SK-N-SH treated with all-trans-retinoic acid at 6 μM for 48 hours (cell line): ENCODE results near the gene YARS2.

Source experiments
- ARNTL ChIP-seq: fragments of 450-650 bp; formaldehyde crosslinking; IDR thresholded peaks from 2 replicates; pipeline ENCODE4 v1.5.0; 2020; ENCODE audit warnings: low read depth, mild to moderate bottlenecking, moderate library complexity, borderline replicate concordance
- GLIS3 ChIP-seq: fragments of 250-450 bp; sonication (Bioruptor Pico); IDR thresholded peaks from 2 replicates; pipeline ENCODE4 v1.5.0; 2020; ENCODE audit warnings: mild to moderate bottlenecking, moderate library complexity
- OSR1 ChIP-seq: fragments of 250-450 bp; sonication (Bioruptor Pico); IDR thresholded peaks from 2 replicates; pipeline ENCODE4 v1.8.0; 2022; ENCODE audit warnings: moderate library complexity, mild to moderate bottlenecking, inconsistent platforms
- TCF4 ChIP-seq: fragments of 250-450 bp; sonication (Bioruptor Pico); IDR thresholded peaks from 2 replicates; pipeline ENCODE4 v1.8.0; 2021; ENCODE audit warnings: mild to moderate bottlenecking, moderate library complexity, borderline replicate concordance
- TOX ChIP-seq: fragments of 250-450 bp; sonication (Bioruptor Pico); IDR thresholded peaks from 2 replicates; pipeline ENCODE4 v1.8.0; 2021; ENCODE audit warnings: mild to moderate bottlenecking, moderate library complexity, borderline replicate concordance
- TF ChIP-seq, protein P1 (sequence below): fragments of 250-450 bp; sonication (Bioruptor Pico); IDR thresholded peaks from 2 replicates; pipeline ENCODE4 v1.5.1; 2021; ENCODE audit warnings: mild to moderate bottlenecking, moderate library complexity
- TF ChIP-seq, protein P2 (sequence below): fragments of 250-450 bp; sonication (Bioruptor Pico); IDR thresholded peaks from 2 replicates; pipeline ENCODE4 v1.8.0; 2021; ENCODE audit warnings: low read depth, mild to moderate bottlenecking, moderate library complexity, borderline replicate concordance
- TF ChIP-seq, protein P3 (sequence below): fragments of 250-450 bp; sonication (Bioruptor Pico); IDR thresholded peaks from 2 replicates; pipeline ENCODE4 v1.5.0; 2020; ENCODE audit warnings: mild to moderate bottlenecking, moderate library complexity

DNA sequence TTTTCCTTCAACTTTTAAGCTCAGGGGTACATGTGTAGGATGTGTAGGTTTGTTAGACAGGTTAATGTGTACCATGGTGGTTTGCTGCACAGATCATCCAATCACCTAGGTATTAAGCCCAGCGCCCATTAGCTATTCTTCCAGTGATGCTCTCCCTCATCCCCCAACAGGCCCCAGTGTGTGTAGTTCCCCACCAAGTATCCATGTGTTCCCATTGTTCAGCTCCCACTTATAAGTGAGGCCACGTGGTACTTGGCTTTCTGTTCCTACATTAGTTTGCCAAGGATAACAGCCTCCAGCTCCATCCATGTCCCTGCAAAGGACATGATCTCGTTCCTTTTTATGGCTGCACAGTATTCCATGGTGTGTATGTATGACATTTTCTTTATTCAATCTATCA is 48.6 kb upstream of the YARS2 start:
- no peak for TF ChIP-seq OSR1
- no peak for TF ChIP-seq TOX (CRISPR knock-in tag)
- TF ChIP-seq, protein P1, sequence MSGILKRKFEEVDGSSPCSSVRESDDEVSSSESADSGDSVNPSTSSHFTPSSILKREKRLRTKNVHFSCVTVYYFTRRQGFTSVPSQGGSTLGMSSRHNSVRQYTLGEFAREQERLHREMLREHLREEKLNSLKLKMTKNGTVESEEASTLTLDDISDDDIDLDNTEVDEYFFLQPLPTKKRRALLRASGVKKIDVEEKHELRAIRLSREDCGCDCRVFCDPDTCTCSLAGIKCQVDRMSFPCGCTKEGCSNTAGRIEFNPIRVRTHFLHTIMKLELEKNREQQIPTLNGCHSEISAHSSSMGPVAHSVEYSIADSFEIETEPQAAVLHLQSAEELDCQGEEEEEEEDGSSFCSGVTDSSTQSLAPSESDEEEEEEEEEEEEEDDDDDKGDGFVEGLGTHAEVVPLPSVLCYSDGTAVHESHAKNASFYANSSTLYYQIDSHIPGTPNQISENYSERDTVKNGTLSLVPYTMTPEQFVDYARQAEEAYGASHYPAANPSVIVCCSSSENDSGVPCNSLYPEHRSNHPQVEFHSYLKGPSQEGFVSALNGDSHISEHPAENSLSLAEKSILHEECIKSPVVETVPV (CRISPR knock-in tag), result no peak
- no peak for TF ChIP-seq ARNTL (CRISPR knock-in tag)
- TF ChIP-seq, protein P2, sequence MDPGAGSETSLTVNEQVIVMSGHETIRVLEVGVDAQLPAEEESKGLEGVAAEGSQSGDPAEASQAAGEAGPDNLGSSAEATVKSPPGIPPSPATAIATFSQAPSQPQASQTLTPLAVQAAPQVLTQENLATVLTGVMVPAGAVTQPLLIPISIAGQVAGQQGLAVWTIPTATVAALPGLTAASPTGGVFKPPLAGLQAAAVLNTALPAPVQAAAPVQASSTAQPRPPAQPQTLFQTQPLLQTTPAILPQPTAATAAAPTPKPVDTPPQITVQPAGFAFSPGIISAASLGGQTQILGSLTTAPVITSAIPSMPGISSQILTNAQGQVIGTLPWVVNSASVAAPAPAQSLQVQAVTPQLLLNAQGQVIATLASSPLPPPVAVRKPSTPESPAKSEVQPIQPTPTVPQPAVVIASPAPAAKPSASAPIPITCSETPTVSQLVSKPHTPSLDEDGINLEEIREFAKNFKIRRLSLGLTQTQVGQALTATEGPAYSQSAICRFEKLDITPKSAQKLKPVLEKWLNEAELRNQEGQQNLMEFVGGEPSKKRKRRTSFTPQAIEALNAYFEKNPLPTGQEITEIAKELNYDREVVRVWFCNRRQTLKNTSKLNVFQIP, result no peak
- no peak for TF ChIP-seq GLIS3 (CRISPR knock-in tag)
- TF ChIP-seq, protein P3, sequence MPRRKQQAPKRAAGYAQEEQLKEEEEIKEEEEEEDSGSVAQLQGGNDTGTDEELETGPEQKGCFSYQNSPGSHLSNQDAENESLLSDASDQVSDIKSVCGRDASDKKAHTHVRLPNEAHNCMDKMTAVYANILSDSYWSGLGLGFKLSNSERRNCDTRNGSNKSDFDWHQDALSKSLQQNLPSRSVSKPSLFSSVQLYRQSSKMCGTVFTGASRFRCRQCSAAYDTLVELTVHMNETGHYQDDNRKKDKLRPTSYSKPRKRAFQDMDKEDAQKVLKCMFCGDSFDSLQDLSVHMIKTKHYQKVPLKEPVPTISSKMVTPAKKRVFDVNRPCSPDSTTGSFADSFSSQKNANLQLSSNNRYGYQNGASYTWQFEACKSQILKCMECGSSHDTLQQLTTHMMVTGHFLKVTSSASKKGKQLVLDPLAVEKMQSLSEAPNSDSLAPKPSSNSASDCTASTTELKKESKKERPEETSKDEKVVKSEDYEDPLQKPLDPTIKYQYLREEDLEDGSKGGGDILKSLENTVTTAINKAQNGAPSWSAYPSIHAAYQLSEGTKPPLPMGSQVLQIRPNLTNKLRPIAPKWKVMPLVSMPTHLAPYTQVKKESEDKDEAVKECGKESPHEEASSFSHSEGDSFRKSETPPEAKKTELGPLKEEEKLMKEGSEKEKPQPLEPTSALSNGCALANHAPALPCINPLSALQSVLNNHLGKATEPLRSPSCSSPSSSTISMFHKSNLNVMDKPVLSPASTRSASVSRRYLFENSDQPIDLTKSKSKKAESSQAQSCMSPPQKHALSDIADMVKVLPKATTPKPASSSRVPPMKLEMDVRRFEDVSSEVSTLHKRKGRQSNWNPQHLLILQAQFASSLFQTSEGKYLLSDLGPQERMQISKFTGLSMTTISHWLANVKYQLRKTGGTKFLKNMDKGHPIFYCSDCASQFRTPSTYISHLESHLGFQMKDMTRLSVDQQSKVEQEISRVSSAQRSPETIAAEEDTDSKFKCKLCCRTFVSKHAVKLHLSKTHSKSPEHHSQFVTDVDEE (CRISPR knock-in tag), result no peak
- TF ChIP-seq TCF4 (CRISPR knock-in tag), result no peak
